Karpas-422 (cell line): ENCODE data around the gene AFAP1L1. TPM values are rescaled to one million over a fixed set of nuclear protein-coding genes. Genes with fewer than 3 reads are reported as not detected.

Source experiments
- DNase-seq: peaks from one replicate; pipeline ENCODE4 v3.0.0-alpha.2; 2015
- H2AFZ ChIP-seq: fragments of 200-600 bp; sonication (generic); 2 replicates; pipeline ENCODE4 v1.6.1; 2014; ENCODE audit warnings: antibody characterized with exemption, low read length, mixed read lengths
- H3K27ac ChIP-seq: fragments of 200-600 bp; sonication (generic); 2 replicates; pipeline ENCODE4 v1.5.1; 2014; ENCODE audit warnings: mild to moderate bottlenecking, low read length, moderate library complexity
- H3K27me3 ChIP-seq: fragments of 200-600 bp; sonication (generic); 2 replicates; pipeline ENCODE4 v1.6.1; 2014; ENCODE audit warnings: low read length, mixed read lengths
- H3K36me3 ChIP-seq: fragments of 200-600 bp; sonication (generic); 2 replicates; pipeline ENCODE4 v1.6.1; 2014; ENCODE audit warnings: low read length, mixed read lengths; ENCODE audit not compliant: insufficient read depth
- H3K4me1 ChIP-seq: fragments of 200-600 bp; sonication (generic); 2 replicates; pipeline ENCODE4 v1.6.1; 2014; ENCODE audit warnings: mild to moderate bottlenecking, low read length, mixed read lengths
- H3K4me2 ChIP-seq: fragments of 200-600 bp; sonication (generic); 2 replicates; pipeline ENCODE4 v1.6.1; 2014; ENCODE audit warnings: low read length, low read depth, mild to moderate bottlenecking; ENCODE audit not compliant: poor library complexity, severe bottlenecking
- H3K4me3 ChIP-seq: fragments of 200-600 bp; sonication (generic); 2 replicates; pipeline ENCODE4 v1.5.1; 2014; ENCODE audit warnings: mild to moderate bottlenecking, antibody characterized with exemption, low read length, mixed read lengths
- H3K79me2 ChIP-seq: fragments of 200-600 bp; sonication (generic); 2 replicates; pipeline ENCODE4 v1.6.1; 2014; ENCODE audit warnings: mild to moderate bottlenecking, low read length, mixed read lengths
- H3K9ac ChIP-seq: fragments of 200-600 bp; sonication (generic); 2 replicates; pipeline ENCODE4 v1.6.0; 2014; ENCODE audit warnings: low read length
- H3K9me2 ChIP-seq: fragments of 200-600 bp; sonication (generic), shearing (Covaris generic); replicated peaks from 2 replicates; pipeline ENCODE4 v1.6.0; 2014; ENCODE audit warnings: mild to moderate bottlenecking, low read length, moderate library complexity; ENCODE audit not compliant: insufficient read depth
- H3K9me3 ChIP-seq: fragments of 300-700, 200-600 bp; sonication (generic); 2 replicates; pipeline ENCODE4 v1.6.1; 2014; ENCODE audit warnings: low read length, mixed read lengths
- H4K20me1 ChIP-seq: fragments of 200-600 bp; sonication (generic); 2 replicates; pipeline ENCODE4 v1.6.1; 2014; ENCODE audit warnings: mild to moderate bottlenecking, antibody characterized with exemption, low read length, low read depth; ENCODE audit not compliant: insufficient read depth
- total RNA-seq: library from RNA; depleted of rRNA; stranded (reverse); fragments of >200 nt; shearing (Covaris generic); gene quantifications from 2 replicates; pipeline ENCODE4 v1.2.3, GENCODE V29; 2014; ENCODE audit warnings: low replicate concordance

AFAP1L1 gene
- total RNA-seq, 1 experiment from 2014 or later: not detected

GRCh38 chr5:149372076-149372795, 100.6 kb downstream of the AFAP1L1 start:
- Histone ChIP-seq H3K9me3 (no peaks in the 10 kb centered on the region), H3K27me3 (no peaks in the 10 kb centered on the region), H3K27ac (no peak overlapping the region), H3K4me2 (no peak overlapping the region), H2AFZ (no peak overlapping the region), H4K20me1 (0 out of 2 replicates have a peak, but pooled peaks cover 12% of the 10 kb centered on the region), H3K4me1 (peaks cover 12% of the 10 kb centered on the region), H3K4me3 (no peak overlapping the region), H3K9me2 (no peaks in the 10 kb centered on the region), H3K79me2 (no peaks in the 10 kb centered on the region), H3K36me3 (no peaks in the 10 kb centered on the region), H3K9ac (no peak overlapping the region)
- no peak for DNase-seq

- Histone ChIP-seq H3K9ac (no peak overlapping the region), H4K20me1 (0 out of 2 replicates have a peak, but pooled peaks cover 12% of the 10 kb centered on the region), H3K9me3 (no peaks in the 10 kb centered on the region), H3K9me2 (no peaks in the 10 kb centered on the region), H3K4me3 (no peak overlapping the region), H3K4me2 (no peak overlapping the region), H3K36me3 (no peaks in the 10 kb centered on the region), H2AFZ (no peak overlapping the region), H3K27me3 (no peaks in the 10 kb centered on the region), H3K79me2 (no peaks in the 10 kb centered on the region), H3K4me1 (peaks cover 6% of the 10 kb centered on the region), H3K27ac (no peak overlapping the region)
- no peak for DNase-seq
Observed at GRCh38 chr5:149372932-149373331, 101.3 kb downstream of the AFAP1L1 start.

- Histone ChIP-seq H3K9ac (no peak overlapping the region), H3K9me3 (no peaks in the 10 kb centered on the region), H3K79me2 (no peaks in the 10 kb centered on the region), H3K27ac (no peak overlapping the region), H2AFZ (no peak overlapping the region), H4K20me1 (0 out of 2 replicates have a peak, but pooled peaks cover 9% of the 10 kb centered on the region), H3K9me2 (no peaks in the 10 kb centered on the region), H3K4me2 (no peak overlapping the region), H3K27me3 (no peaks in the 10 kb centered on the region), H3K4me1 (peaks cover 6% of the 10 kb centered on the region), H3K4me3 (no peak overlapping the region), H3K36me3 (no peaks in the 10 kb centered on the region)
- no peak for DNase-seq
Observed at GRCh38 chr5:149374303-149374702, 102.6 kb downstream of the AFAP1L1 start.

DNA sequence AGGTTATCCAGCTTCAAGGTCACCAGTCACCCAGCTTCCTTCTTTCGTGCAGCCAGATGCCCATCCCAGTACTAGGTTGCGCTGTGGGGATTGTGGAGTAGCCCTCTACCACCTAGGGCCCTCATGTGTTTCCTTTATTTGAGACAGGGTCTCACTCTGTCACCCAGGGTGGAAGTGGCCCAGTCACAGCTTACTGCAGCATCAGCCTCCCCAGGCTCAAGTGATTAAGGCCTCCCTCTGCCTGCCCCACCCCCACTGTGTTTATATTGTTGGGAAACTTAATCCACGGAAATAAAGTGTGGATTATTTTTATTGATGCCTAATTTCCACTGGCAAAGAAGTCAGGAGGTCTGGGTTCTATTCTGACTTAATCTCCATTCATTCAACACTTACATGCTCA, 103.1 kb downstream of the AFAP1L1 start:
- no peak overlapping the region for H3K4me2 ChIP-seq
- no peak overlapping the region for H3K4me3 ChIP-seq
- H3K27ac ChIP-seq: no peak overlapping the region
- no peaks in the 10 kb centered on the region for H3K79me2 ChIP-seq
- H2AFZ ChIP-seq: no peak overlapping the region
- H3K36me3 ChIP-seq: no peaks in the 10 kb centered on the region
- no peaks in the 10 kb centered on the region for H3K9me3 ChIP-seq
- no peaks in the 10 kb centered on the region for H3K9me2 ChIP-seq
- H3K4me1 ChIP-seq: peaks cover 6% of the 10 kb centered on the region
- DNase-seq: no peak
- 0 out of 2 replicates have a peak, but pooled peaks cover 9% of the 10 kb centered on the region for H4K20me1 ChIP-seq
- no peaks in the 10 kb centered on the region for H3K27me3 ChIP-seq
- no peak overlapping the region for H3K9ac ChIP-seq

DNA sequence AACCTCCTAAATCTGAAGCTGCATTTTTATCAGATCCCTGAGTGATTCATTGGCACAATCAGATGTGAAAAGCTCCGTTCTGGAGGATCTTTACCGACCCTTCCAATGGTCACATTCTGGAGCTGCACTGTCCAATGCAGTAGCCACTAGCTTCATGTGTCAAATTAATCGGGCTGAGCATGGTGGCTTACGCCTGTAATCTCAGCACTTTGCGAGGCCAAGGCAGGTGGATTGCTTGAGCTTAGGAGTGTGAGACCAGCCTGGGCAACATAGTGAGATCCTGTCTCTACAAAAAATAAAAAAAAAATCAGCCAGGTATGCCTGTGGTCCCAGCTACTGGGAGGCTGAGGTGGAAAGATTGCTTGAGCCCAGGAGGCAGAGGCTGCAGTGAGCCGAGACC, 103.8 kb downstream of the AFAP1L1 start:
- no peaks in the 10 kb centered on the region for H3K9me3 ChIP-seq
- no peak for DNase-seq
- no peak overlapping the region for H3K27ac ChIP-seq
- H3K4me1 ChIP-seq: peaks cover 4% of the 10 kb centered on the region
- H2AFZ ChIP-seq: no peak overlapping the region
- no peaks in the 10 kb centered on the region for H3K79me2 ChIP-seq
- H4K20me1 ChIP-seq: 0 out of 2 replicates have a peak, but pooled peaks cover 8% of the 10 kb centered on the region
- no peak overlapping the region for H3K9ac ChIP-seq
- H3K4me2 ChIP-seq: no peak overlapping the region
- no peaks in the 10 kb centered on the region for H3K9me2 ChIP-seq
- no peak overlapping the region for H3K4me3 ChIP-seq
- H3K27me3 ChIP-seq: no peaks in the 10 kb centered on the region
- no peaks in the 10 kb centered on the region for H3K36me3 ChIP-seq

DNA sequence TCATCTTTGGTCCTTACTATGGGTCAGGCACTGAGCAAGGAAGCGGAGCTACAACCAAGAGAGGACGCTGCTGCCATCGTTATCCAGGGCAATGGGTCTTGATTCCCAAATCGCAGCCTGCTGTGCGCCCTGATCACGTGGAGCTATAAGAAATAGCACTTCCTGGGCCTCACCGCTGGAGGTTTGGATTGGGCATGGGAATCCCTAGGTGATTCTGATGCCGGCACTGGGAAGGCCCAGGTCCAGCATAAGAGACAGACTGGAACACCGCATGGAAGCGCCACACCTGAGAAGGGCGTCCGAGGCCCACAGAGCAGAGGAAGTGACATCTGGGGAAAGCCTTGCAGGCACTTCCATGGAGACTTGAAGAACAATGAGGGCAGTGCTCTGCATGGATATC, 104.4 kb downstream of the AFAP1L1 start:
- H3K9ac ChIP-seq: no peak overlapping the region
- no peaks in the 10 kb centered on the region for H3K36me3 ChIP-seq
- H3K4me3 ChIP-seq: no peak overlapping the region
- no peak overlapping the region for H3K4me2 ChIP-seq
- no peaks in the 10 kb centered on the region for H3K79me2 ChIP-seq
- DNase-seq: no peak
- no peaks in the 10 kb centered on the region for H3K4me1 ChIP-seq
- no peak overlapping the region for H3K27ac ChIP-seq
- no peaks in the 10 kb centered on the region for H3K9me2 ChIP-seq
- H3K9me3 ChIP-seq: no peaks in the 10 kb centered on the region
- no peaks in the 10 kb centered on the region for H3K27me3 ChIP-seq
- 0 out of 2 replicates have a peak, but pooled peaks cover under 1% of the 10 kb centered on the region for H4K20me1 ChIP-seq
- H2AFZ ChIP-seq: no peak overlapping the region

- no peak overlapping the region for H3K4me3 ChIP-seq
Observed at GRCh38 chr5:149376711-149377447, 105.2 kb downstream of the AFAP1L1 start.

DNA sequence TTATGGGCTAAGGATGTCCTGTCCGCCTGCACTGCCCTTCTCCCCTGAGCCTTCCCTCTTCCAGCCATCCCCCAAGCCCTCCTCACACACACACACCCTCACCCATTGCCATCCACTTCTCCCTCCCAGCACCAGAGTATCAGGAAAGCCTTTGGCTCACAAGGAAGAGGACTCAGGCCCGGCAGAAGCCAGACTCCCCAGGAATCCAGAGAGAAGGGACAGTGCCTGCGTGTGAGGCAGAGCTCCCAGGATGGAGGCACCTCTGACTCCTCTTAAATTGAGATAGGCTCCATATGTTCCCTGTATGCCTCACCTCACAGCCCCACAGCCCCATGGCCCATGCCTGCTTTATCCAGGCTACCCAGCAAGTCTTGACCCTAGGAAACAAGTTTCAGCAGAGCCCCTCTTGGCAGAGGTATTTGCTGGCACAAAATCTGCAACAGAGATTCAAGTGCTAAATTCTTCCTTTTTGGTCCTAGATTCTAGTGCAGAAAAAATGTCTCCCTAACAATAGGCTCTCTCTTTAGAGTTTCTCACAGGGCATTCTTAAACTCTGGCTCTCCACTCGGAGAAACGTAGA, 106.7 kb downstream of the AFAP1L1 start:
- no peaks in the 10 kb centered on the region for H3K9me2 ChIP-seq
- no peak overlapping the region for H2AFZ ChIP-seq
- H3K4me3 ChIP-seq: no peak overlapping the region
- no peaks in the 10 kb centered on the region for H3K79me2 ChIP-seq
- H3K27me3 ChIP-seq: no peaks in the 10 kb centered on the region
- H3K4me1 ChIP-seq: no peaks in the 10 kb centered on the region
- H3K27ac ChIP-seq: no peak overlapping the region
- H3K9me3 ChIP-seq: no peaks in the 10 kb centered on the region
- H3K36me3 ChIP-seq: no peaks in the 10 kb centered on the region
- H3K9ac ChIP-seq: no peak overlapping the region
- no peak overlapping the region for H3K4me2 ChIP-seq
- DNase-seq: no peak
- no peaks in the 10 kb centered on the region for H4K20me1 ChIP-seq

More at GRCh38 chr5:149376711-149377447, 105.2 kb downstream of the AFAP1L1 start:
- Histone ChIP-seq H3K4me1 (no peaks in the 10 kb centered on the region), H3K9me2 (no peaks in the 10 kb centered on the region), H3K9ac (no peak overlapping the region), H4K20me1 (no peaks in the 10 kb centered on the region), H3K79me2 (no peaks in the 10 kb centered on the region), H2AFZ (no peak overlapping the region), H3K27ac (no peak overlapping the region), H3K4me2 (no peak overlapping the region), H3K36me3 (no peaks in the 10 kb centered on the region), H3K27me3 (no peaks in the 10 kb centered on the region), H3K9me3 (no peaks in the 10 kb centered on the region)
- DNase-seq: no peak
